GM12801 (cell line): Measurements from ENCODE around the gene TMEM174.

Experiments
- CTCF ChIP-seq: IDR thresholded peaks from one replicate; pipeline ENCODE4 v1.5.1; 2011; ENCODE audit warnings: control low read depth; ENCODE audit not compliant: insufficient read length; ENCODE audit errors: extremely low read depth

TMEM174 gene

GRCh38 chr5:73205305-73205704 is 32.3 kb downstream of the TMEM174 start:
- no peak for TF ChIP-seq CTCF

GRCh38 chr5:73213566-73213998 is 40.6 kb downstream of the TMEM174 start:
- no peak for TF ChIP-seq CTCF

- no peak for TF ChIP-seq CTCF
Measured at GRCh38 chr5:73214306-73214705, 41.3 kb downstream of the TMEM174 start.

- TF ChIP-seq CTCF, result no peak
Measured at GRCh38 chr5:73214996-73215395, 42.0 kb downstream of the TMEM174 start.

GRCh38 chr5:73215531-73215890 is 42.5 kb downstream of the TMEM174 start:
- no peak for TF ChIP-seq CTCF

GRCh38 chr5:73215891-73216610 is 43.1 kb downstream of the TMEM174 start:
- no peak for TF ChIP-seq CTCF

- no peak for TF ChIP-seq CTCF
Measured at GRCh38 chr5:73218552-73219171, 45.7 kb downstream of the TMEM174 start.
